ENCODE data around the gene PDE4D. TPM values are rescaled to one million over a fixed set of nuclear protein-coding genes. Genes with fewer than 3 reads are reported as not detected.

The PDE4D gene
- total and polyA plus RNA-seq, 10 of the 15 experiments (the other 5 are each of a cell fraction or from before 2014, with no cell fraction given): 0.87 to 4.1 (median 2.2) TPM

DNA sequence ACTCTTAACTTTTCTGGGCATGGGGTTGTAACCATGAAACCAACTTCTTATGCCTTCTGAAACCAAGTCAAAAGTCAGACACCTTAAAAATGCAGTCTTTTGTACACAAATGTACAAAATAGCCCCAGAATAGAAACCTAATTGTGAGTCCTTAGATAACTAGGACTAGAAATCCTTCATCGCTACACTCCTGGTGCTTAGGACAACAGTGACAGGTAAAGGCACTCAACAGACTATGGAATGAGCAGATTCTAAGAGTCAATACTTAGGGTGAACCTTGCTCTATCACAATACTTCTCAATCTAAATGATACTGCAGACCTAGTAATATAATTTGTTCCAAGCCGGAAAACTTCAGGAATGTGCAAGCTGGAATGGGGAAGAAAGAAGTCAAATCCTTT is 163.7 kb downstream of the PDE4D start:
- no peak overlapping the region for H3K9ac ChIP-seq (ENCODE audit: control insufficient read depth, insufficient read depth, low read length)
- no peaks in the 10 kb centered on the region for H3K79me2 ChIP-seq (ENCODE audit: control insufficient read depth, insufficient read depth, low read length)
- SMC1A ChIA-PET (ENCODE audit: uncharacterized antibody, unreplicated experiment): interaction anchor here (1.1 to 1.6 kb wide), 3 partner anchors 58 to 225 kb away, joined by 3 read pairs; no protein-coding TSS in a partner anchor
- H3K27me3 ChIP-seq (replicated peaks in 1 of 2; ENCODE audit: control insufficient read depth in 2 of 2, insufficient read depth in 2 of 2, low read length in 1 of 2): no peaks in the 10 kb centered on the region
- POLR2A ChIA-PET: no interaction called here
- H3K4me2 ChIP-seq (ENCODE audit: control insufficient read depth, insufficient read depth): no peak overlapping the region
- no peak overlapping the region for H2AFZ ChIP-seq (ENCODE audit: control insufficient read depth, low read depth, low read length)
- H3K36me3 ChIP-seq (ENCODE audit: control insufficient read depth in 2 of 2, insufficient read depth in 2 of 2, low read length in 1 of 2): no peaks in the 10 kb centered on the region
- no peak overlapping the region for H3K4me3 ChIP-seq
- RAD21 ChIA-PET (ENCODE audit: unreplicated experiment): no interaction called here
- WGBS (ENCODE audit: insufficient coverage, insufficient replicate concordance, low lambda C conversion rate, missing lambda C conversion rate): 88% methylated on average over 2 of the region's 2 CpGs
- H3K4me1 ChIP-seq (ENCODE audit: control insufficient read depth, insufficient read depth, low read length): no peaks in the 10 kb centered on the region
- FAIRE-seq: peak; percentile 13
- no TSS peak for BruUV-seq (replicated peaks)
- in situ Hi-C loops (cut with MboI): no loop called here
- H4K20me1 ChIP-seq (ENCODE audit: control insufficient read depth, insufficient read depth): no peaks in the 10 kb centered on the region
- no peak for ATAC-seq
- no peaks in the 10 kb centered on the region for H3K9me3 ChIP-seq (replicated peaks; ENCODE audit: control insufficient read depth, insufficient read depth, low read length)
- TF ChIP-seq, protein P1, sequence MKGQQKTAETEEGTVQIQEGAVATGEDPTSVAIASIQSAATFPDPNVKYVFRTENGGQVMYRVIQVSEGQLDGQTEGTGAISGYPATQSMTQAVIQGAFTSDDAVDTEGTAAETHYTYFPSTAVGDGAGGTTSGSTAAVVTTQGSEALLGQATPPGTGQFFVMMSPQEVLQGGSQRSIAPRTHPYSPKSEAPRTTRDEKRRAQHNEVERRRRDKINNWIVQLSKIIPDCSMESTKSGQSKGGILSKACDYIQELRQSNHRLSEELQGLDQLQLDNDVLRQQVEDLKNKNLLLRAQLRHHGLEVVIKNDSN (IDR thresholded peaks at IDR 0.05; ENCODE audit: borderline replicate concordance, extremely low read length, insufficient read depth, low read depth, low read length): no peak
- TF ChIP-seq TARDBP (IDR thresholded peaks at IDR 0.05; ENCODE audit: borderline replicate concordance) (no peak), HDAC6 (IDR thresholded peaks at IDR 0.05; ENCODE audit: unreplicated experiment) (no peak), SPI1 (IDR thresholded peaks at IDR 0.05; ENCODE audit: borderline replicate concordance, insufficient read depth, low read depth, low read length) (no peak), DPF2 (IDR thresholded peaks at IDR 0.05) (no peak), SMAD1 (IDR thresholded peaks at IDR 0.05; ENCODE audit: low read depth, partially characterized antibody) (no peak), JUNB (IDR thresholded peaks at IDR 0.05) (no peak), LARP7 (IDR thresholded peaks at IDR 0.05) (no peak)
- TF ChIP-seq, protein P2, sequence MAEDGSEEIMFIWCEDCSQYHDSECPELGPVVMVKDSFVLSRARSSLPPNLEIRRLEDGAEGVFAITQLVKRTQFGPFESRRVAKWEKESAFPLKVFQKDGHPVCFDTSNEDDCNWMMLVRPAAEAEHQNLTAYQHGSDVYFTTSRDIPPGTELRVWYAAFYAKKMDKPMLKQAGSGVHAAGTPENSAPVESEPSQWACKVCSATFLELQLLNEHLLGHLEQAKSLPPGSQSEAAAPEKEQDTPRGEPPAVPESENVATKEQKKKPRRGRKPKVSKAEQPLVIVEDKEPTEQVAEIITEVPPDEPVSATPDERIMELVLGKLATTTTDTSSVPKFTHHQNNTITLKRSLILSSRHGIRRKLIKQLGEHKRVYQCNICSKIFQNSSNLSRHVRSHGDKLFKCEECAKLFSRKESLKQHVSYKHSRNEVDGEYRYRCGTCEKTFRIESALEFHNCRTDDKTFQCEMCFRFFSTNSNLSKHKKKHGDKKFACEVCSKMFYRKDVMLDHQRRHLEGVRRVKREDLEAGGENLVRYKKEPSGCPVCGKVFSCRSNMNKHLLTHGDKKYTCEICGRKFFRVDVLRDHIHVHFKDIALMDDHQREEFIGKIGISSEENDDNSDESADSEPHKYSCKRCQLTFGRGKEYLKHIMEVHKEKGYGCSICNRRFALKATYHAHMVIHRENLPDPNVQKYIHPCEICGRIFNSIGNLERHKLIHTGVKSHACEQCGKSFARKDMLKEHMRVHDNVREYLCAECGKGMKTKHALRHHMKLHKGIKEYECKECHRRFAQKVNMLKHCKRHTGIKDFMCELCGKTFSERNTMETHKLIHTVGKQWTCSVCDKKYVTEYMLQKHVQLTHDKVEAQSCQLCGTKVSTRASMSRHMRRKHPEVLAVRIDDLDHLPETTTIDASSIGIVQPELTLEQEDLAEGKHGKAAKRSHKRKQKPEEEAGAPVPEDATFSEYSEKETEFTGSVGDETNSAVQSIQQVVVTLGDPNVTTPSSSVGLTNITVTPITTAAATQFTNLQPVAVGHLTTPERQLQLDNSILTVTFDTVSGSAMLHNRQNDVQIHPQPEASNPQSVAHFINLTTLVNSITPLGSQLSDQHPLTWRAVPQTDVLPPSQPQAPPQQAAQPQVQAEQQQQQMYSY (CRISPR knock-in tag; IDR thresholded peaks at IDR 0.05): no peak
- TF ChIP-seq, protein P3, sequence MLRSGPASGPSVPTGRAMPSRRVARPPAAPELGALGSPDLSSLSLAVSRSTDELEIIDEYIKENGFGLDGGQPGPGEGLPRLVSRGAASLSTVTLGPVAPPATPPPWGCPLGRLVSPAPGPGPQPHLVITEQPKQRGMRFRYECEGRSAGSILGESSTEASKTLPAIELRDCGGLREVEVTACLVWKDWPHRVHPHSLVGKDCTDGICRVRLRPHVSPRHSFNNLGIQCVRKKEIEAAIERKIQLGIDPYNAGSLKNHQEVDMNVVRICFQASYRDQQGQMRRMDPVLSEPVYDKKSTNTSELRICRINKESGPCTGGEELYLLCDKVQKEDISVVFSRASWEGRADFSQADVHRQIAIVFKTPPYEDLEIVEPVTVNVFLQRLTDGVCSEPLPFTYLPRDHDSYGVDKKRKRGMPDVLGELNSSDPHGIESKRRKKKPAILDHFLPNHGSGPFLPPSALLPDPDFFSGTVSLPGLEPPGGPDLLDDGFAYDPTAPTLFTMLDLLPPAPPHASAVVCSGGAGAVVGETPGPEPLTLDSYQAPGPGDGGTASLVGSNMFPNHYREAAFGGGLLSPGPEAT (IDR thresholded peaks at IDR 0.05; ENCODE audit: low read depth): no peak
- TF ChIP-seq, protein P4, sequence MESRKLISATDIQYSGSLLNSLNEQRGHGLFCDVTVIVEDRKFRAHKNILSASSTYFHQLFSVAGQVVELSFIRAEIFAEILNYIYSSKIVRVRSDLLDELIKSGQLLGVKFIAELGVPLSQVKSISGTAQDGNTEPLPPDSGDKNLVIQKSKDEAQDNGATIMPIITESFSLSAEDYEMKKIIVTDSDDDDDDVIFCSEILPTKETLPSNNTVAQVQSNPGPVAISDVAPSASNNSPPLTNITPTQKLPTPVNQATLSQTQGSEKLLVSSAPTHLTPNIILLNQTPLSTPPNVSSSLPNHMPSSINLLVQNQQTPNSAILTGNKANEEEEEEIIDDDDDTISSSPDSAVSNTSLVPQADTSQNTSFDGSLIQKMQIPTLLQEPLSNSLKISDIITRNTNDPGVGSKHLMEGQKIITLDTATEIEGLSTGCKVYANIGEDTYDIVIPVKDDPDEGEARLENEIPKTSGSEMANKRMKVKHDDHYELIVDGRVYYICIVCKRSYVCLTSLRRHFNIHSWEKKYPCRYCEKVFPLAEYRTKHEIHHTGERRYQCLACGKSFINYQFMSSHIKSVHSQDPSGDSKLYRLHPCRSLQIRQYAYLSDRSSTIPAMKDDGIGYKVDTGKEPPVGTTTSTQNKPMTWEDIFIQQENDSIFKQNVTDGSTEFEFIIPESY (IDR thresholded peaks at IDR 0.05): no peak
- TF ChIP-seq, protein P5, sequence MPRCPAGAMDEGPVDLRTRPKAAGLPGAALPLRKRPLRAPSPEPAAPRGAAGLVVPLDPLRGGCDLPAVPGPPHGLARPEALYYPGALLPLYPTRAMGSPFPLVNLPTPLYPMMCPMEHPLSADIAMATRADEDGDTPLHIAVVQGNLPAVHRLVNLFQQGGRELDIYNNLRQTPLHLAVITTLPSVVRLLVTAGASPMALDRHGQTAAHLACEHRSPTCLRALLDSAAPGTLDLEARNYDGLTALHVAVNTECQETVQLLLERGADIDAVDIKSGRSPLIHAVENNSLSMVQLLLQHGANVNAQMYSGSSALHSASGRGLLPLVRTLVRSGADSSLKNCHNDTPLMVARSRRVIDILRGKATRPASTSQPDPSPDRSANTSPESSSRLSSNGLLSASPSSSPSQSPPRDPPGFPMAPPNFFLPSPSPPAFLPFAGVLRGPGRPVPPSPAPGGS (IDR thresholded peaks at IDR 0.05; ENCODE audit: borderline replicate concordance, insufficient read depth, low read depth, low read length, poor library complexity, severe bottlenecking): no peak
- CTCF ChIA-PET: interaction anchor here (0.9 to 1.5 kb wide), 4 partner anchors 10 to 340 kb away, joined by 3 to 4 read pairs (median 4); no protein-coding TSS in a partner anchor
- no peak for DNase-seq (ENCODE audit: low read depth, low spot score)
- H3K27ac ChIP-seq (ENCODE audit: control insufficient read depth, insufficient read depth): no peak overlapping the region
- intact Hi-C loops (cut with micrococcal nuclease; ENCODE audit: unreplicated experiment): no loop called here

All from GM12878 (cell line).